Measurements from ENCODE around the gene NTRK2. TPM values are rescaled to one million over a fixed set of nuclear protein-coding genes. Genes with fewer than 3 reads are reported as not detected.

Gene NTRK2
- total and polyA plus RNA-seq, 4 donors, result 0.26 to 1.4 (median 0.56) TPM

DNA sequence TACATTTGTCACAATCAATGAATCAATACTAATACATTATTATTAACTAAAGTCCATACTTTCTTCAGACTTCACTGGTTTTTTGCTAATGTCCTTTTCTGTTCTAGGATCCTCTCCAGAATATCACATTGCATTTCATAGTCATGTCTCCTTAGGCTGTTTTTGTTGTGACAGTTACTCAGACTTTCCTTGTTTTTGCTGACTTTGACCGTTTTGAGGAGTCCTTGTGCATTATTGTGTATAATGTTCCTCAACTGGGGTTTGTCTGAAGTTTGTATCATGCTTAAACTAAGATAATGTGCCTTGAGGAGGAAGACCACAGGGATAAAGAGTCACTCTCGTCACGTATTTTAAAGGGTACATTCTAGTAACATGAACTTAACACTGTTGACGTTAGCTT is 376.9 kb downstream of the NTRK2 start:
- Histone ChIP-seq H3K4me3 (ENCODE audit: low read depth in 1 of 3, low read length in 3 of 3) (no peak overlapping the region), H3K36me3 (ENCODE audit: control insufficient read depth in 4 of 4, insufficient read depth in 3 of 4, low read depth in 1 of 4, low read length in 3 of 4) (no peaks in the 10 kb centered on the region), H3K9me3 (ENCODE audit: control insufficient read depth in 4 of 4, low read length in 3 of 4) (peaks cover 0 to 3% (median 0%) of the 10 kb centered on the region in 4 donors), H3K27ac (ENCODE audit: low read depth in 1 of 2, low read length in 2 of 2) (no peak overlapping the region), H3K27me3 (ENCODE audit: control insufficient read depth in 4 of 4, insufficient read depth in 4 of 4, low read length in 3 of 4) (peaks cover 0 to 3% (median 0%) of the 10 kb centered on the region in 4 donors), H3K9ac (ENCODE audit: low read depth in 1 of 2, low read length in 2 of 2) (no peak overlapping the region), H3K4me1 (ENCODE audit: control insufficient read depth in 4 of 4, insufficient read depth in 4 of 4, low read length in 3 of 4) (no peaks in the 10 kb centered on the region)
- DNase-seq (ENCODE audit: low spot score), result no peak
- TF ChIP-seq, protein P1, sequence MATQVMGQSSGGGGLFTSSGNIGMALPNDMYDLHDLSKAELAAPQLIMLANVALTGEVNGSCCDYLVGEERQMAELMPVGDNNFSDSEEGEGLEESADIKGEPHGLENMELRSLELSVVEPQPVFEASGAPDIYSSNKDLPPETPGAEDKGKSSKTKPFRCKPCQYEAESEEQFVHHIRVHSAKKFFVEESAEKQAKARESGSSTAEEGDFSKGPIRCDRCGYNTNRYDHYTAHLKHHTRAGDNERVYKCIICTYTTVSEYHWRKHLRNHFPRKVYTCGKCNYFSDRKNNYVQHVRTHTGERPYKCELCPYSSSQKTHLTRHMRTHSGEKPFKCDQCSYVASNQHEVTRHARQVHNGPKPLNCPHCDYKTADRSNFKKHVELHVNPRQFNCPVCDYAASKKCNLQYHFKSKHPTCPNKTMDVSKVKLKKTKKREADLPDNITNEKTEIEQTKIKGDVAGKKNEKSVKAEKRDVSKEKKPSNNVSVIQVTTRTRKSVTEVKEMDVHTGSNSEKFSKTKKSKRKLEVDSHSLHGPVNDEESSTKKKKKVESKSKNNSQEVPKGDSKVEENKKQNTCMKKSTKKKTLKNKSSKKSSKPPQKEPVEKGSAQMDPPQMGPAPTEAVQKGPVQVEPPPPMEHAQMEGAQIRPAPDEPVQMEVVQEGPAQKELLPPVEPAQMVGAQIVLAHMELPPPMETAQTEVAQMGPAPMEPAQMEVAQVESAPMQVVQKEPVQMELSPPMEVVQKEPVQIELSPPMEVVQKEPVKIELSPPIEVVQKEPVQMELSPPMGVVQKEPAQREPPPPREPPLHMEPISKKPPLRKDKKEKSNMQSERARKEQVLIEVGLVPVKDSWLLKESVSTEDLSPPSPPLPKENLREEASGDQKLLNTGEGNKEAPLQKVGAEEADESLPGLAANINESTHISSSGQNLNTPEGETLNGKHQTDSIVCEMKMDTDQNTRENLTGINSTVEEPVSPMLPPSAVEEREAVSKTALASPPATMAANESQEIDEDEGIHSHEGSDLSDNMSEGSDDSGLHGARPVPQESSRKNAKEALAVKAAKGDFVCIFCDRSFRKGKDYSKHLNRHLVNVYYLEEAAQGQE (IDR thresholded peaks at IDR 0.05), result no peak
- TF ChIP-seq, protein P2, sequence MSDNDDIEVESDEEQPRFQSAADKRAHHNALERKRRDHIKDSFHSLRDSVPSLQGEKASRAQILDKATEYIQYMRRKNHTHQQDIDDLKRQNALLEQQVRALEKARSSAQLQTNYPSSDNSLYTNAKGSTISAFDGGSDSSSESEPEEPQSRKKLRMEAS (IDR thresholded peaks at IDR 0.05), result no peak
- TF ChIP-seq JUND (IDR thresholded peaks at IDR 0.05) (no peak), YY1 (IDR thresholded peaks at IDR 0.05) (no peak), TAF1 (conservative IDR thresholded peaks at IDR 0.05) (no peak), EGR1 (IDR thresholded peaks at IDR 0.05; ENCODE audit: low read depth in 2 of 2) (no peak), NR2F2 (IDR thresholded peaks at IDR 0.05) (no peak), SP1 (IDR thresholded peaks at IDR 0.05) (no peak), RXRA (IDR thresholded peaks at IDR 0.05) (no peak), FOXA1 (IDR thresholded peaks at IDR 0.05) (no peak), RAD21 (IDR thresholded peaks at IDR 0.05) (no peak), FOXA2 (IDR thresholded peaks at IDR 0.05) (no peak), GABPA (IDR thresholded peaks at IDR 0.05 in 1 of 2, conservative IDR thresholded peaks at IDR 0.05 in 1 of 2) (no peak), HNF4G (IDR thresholded peaks at IDR 0.05) (no peak), HNF4A (conservative IDR thresholded peaks at IDR 0.05) (no peak)
- TF ChIP-seq, protein P3, sequence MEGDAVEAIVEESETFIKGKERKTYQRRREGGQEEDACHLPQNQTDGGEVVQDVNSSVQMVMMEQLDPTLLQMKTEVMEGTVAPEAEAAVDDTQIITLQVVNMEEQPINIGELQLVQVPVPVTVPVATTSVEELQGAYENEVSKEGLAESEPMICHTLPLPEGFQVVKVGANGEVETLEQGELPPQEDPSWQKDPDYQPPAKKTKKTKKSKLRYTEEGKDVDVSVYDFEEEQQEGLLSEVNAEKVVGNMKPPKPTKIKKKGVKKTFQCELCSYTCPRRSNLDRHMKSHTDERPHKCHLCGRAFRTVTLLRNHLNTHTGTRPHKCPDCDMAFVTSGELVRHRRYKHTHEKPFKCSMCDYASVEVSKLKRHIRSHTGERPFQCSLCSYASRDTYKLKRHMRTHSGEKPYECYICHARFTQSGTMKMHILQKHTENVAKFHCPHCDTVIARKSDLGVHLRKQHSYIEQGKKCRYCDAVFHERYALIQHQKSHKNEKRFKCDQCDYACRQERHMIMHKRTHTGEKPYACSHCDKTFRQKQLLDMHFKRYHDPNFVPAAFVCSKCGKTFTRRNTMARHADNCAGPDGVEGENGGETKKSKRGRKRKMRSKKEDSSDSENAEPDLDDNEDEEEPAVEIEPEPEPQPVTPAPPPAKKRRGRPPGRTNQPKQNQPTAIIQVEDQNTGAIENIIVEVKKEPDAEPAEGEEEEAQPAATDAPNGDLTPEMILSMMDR (IDR thresholded peaks at IDR 0.05; ENCODE audit: low read depth, low read length, missing input control), result no peak
- TF ChIP-seq, protein P4, sequence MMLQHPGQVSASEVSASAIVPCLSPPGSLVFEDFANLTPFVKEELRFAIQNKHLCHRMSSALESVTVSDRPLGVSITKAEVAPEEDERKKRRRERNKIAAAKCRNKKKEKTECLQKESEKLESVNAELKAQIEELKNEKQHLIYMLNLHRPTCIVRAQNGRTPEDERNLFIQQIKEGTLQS (IDR thresholded peaks at IDR 0.05), result no peak
- TF ChIP-seq, protein P5, sequence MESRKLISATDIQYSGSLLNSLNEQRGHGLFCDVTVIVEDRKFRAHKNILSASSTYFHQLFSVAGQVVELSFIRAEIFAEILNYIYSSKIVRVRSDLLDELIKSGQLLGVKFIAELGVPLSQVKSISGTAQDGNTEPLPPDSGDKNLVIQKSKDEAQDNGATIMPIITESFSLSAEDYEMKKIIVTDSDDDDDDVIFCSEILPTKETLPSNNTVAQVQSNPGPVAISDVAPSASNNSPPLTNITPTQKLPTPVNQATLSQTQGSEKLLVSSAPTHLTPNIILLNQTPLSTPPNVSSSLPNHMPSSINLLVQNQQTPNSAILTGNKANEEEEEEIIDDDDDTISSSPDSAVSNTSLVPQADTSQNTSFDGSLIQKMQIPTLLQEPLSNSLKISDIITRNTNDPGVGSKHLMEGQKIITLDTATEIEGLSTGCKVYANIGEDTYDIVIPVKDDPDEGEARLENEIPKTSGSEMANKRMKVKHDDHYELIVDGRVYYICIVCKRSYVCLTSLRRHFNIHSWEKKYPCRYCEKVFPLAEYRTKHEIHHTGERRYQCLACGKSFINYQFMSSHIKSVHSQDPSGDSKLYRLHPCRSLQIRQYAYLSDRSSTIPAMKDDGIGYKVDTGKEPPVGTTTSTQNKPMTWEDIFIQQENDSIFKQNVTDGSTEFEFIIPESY (IDR thresholded peaks at IDR 0.05), result no peak
- 74% methylated on average over 4 of the region's 4 CpGs for WGBS
